GM12874 (cell line): Measurements from ENCODE around the gene MSH2.

ENCODE experiments used
- CTCF ChIP-seq: IDR thresholded peaks from 2 replicates; pipeline ENCODE4 v1.5.1; 2011; ENCODE audit warnings: low read depth, mild to moderate bottlenecking, control low read depth, low read length, moderate library complexity; ENCODE audit not compliant: insufficient read depth

The MSH2 gene

GRCh38 chr2:47488870-47489584 lies 86.1 kb downstream of the MSH2 start:
- TF ChIP-seq CTCF: no peak

GRCh38 chr2:47490406-47490805 lies 87.5 kb downstream of the MSH2 start:
- TF ChIP-seq CTCF: no peak

GRCh38 chr2:47493317-47494035 lies 90.5 kb downstream of the MSH2 start:
- no peak for TF ChIP-seq CTCF

- TF ChIP-seq CTCF: no peak
These were observed 91.5 kb downstream of the MSH2 start for GRCh38 chr2:47494267-47495130.

- no peak for TF ChIP-seq CTCF
These were observed 95.0 kb downstream of the MSH2 start for GRCh38 chr2:47497843-47498460.

GRCh38 chr2:47499093-47499492 lies 96.1 kb downstream of the MSH2 start:
- TF ChIP-seq CTCF: no peak
